ENCODE data around the gene FLNA. TPM values are rescaled to one million over a fixed set of nuclear protein-coding genes. Genes with fewer than 3 reads are reported as not detected.

The FLNA gene
- 100 to 1,000 TPM; 108 to 602 (median 190) TPM for total RNA-seq

- 40% methylated on average over 1 of the region's 95 CpGs; no CpG with 5 or more reads in 9 of the 10 experiments for WGBS, 10 experiments
- H3K4me3 ChIP-seq: peak within 1 kb of the TSS; percentile 20 to 36 (median 29)
- no peak for ATAC-seq (replicated peaks in 6 of 8)
- peaks cover 17 to 29% of the 10 kb centered on the region in 2 donors for H3K4me1 ChIP-seq (replicated peaks in 1 of 2)
- in situ Hi-C loops (cut with MboI; ENCODE audit: low pct_unique_long_range_greater_than_20kb in 2 of 9, low sequenced_read_pairs in 9 of 9, unreplicated experiment in 9 of 9): no loop called here
- peak within 1 kb of the TSS in 1 of 2 donors; percentile 8 for H3K27ac ChIP-seq
These were observed at the start of gene FLNA for GRCh38 chrX:154374313-154375155. Gene FLNA, minus strand, starts transcription at chrX:154374634. Its CDS starts 3,389 bp downstream, at chrX:154371245.

GRCh38 chrX:154420402-154420756 is 45.9 kb upstream of the FLNA start:
- Histone ChIP-seq H3K4me3 (no peak overlapping the region), H3K4me1 (replicated peaks in 1 of 2) (no peaks in the 10 kb centered on the region), H3K27ac (no peak overlapping the region)
- in situ Hi-C loops (cut with MboI; ENCODE audit: low pct_unique_long_range_greater_than_20kb in 2 of 9, low sequenced_read_pairs in 9 of 9, unreplicated experiment in 9 of 9): no loop called here
- no CpG with 5 or more reads among the region's 10 CpGs for WGBS, 10 experiments
- no peak for ATAC-seq (replicated peaks in 6 of 8)

- in situ Hi-C loops (cut with MboI; ENCODE audit: low pct_unique_long_range_greater_than_20kb in 2 of 9, low sequenced_read_pairs in 9 of 9, unreplicated experiment in 9 of 9): no loop called here
- ATAC-seq (replicated peaks in 6 of 8): peak in 2 of 8 experiments; percentile 11 to 28
These were observed 45.4 kb upstream of the FLNA start for GRCh38 chrX:154419688-154420401.

GRCh38 chrX:154419189-154419588 is 44.8 kb upstream of the FLNA start:
- Histone ChIP-seq H3K4me3 (no peak overlapping the region), H3K27ac (no peak overlapping the region), H3K4me1 (replicated peaks in 1 of 2) (no peaks in the 10 kb centered on the region)
- in situ Hi-C loops (cut with MboI; ENCODE audit: low pct_unique_long_range_greater_than_20kb in 2 of 9, low sequenced_read_pairs in 9 of 9, unreplicated experiment in 9 of 9): no loop called here
- no peak for ATAC-seq (replicated peaks in 6 of 8)
- 47% methylated on average over 3 of the region's 8 CpGs; no CpG with 5 or more reads in 9 of the 10 experiments for WGBS, 10 experiments

More at GRCh38 chrX:154419688-154420401, 45.4 kb upstream of the FLNA start:
- Histone ChIP-seq H3K27ac (no peak overlapping the region), H3K4me3 (no peak overlapping the region), H3K4me1 (replicated peaks in 1 of 2) (no peaks in the 10 kb centered on the region)
- WGBS, 10 experiments: 52% methylated on average over 7 of the region's 19 CpGs; no CpG with 5 or more reads in 9 of the 10 experiments

GRCh38 chrX:154417157-154417556 is 42.7 kb upstream of the FLNA start:
- H3K4me3 ChIP-seq: no peak overlapping the region
- in situ Hi-C loops (cut with MboI; ENCODE audit: low pct_unique_long_range_greater_than_20kb in 2 of 9, low sequenced_read_pairs in 9 of 9, unreplicated experiment in 9 of 9): no loop called here
- no peak for ATAC-seq (replicated peaks in 6 of 8)
- peaks cover 5% of the 10 kb centered on the region in 2 donors for H3K4me1 ChIP-seq (replicated peaks in 1 of 2)
- 58 to 100% methylated on average over 1 to 2 of the region's 7 CpGs; no CpG with 5 or more reads in 8 of the 10 experiments for WGBS, 10 experiments
- no peak overlapping the region for H3K27ac ChIP-seq

- ATAC-seq (replicated peaks in 6 of 8): no peak
- no CpG with 5 or more reads among the region's 8 CpGs for WGBS, 10 experiments
- Histone ChIP-seq H3K4me3 (no peak overlapping the region), H3K4me1 (replicated peaks in 1 of 2) (peaks cover 9 to 10% of the 10 kb centered on the region in 2 donors), H3K27ac (no peak overlapping the region)
- in situ Hi-C loops (cut with MboI; ENCODE audit: low pct_unique_long_range_greater_than_20kb in 2 of 9, low sequenced_read_pairs in 9 of 9, unreplicated experiment in 9 of 9): no loop called here
These were observed 38.7 kb upstream of the FLNA start for GRCh38 chrX:154413142-154413541.

GRCh38 chrX:154412468-154412867 is 38.0 kb upstream of the FLNA start:
- Histone ChIP-seq H3K27ac (peak overlapping the region; percentile 91 to 92), H3K4me3 (peak overlapping the region; percentile 70 to 97 (median 84)), H3K4me1 (replicated peaks in 1 of 2) (peaks cover 9 to 10% of the 10 kb centered on the region in 2 donors)
- 0 to 43% methylated on average over 2 of the region's 4 CpGs; no CpG with 5 or more reads in 8 of the 10 experiments for WGBS, 10 experiments
- ATAC-seq (replicated peaks in 6 of 8): peak in 3 of 8 experiments; percentile 6 to 29 (median 7)
- in situ Hi-C loops (cut with MboI; ENCODE audit: low pct_unique_long_range_greater_than_20kb in 2 of 9, low sequenced_read_pairs in 9 of 9, unreplicated experiment in 9 of 9): no loop called here

GRCh38 chrX:154411981-154412340 is 37.5 kb upstream of the FLNA start:
- in situ Hi-C loops (cut with MboI; ENCODE audit: low pct_unique_long_range_greater_than_20kb in 2 of 9, low sequenced_read_pairs in 9 of 9, unreplicated experiment in 9 of 9): no loop called here
- no CpG with 5 or more reads among the region's 29 CpGs for WGBS, 10 experiments
- Histone ChIP-seq H3K4me1 (replicated peaks in 1 of 2) (peaks cover 9 to 10% of the 10 kb centered on the region in 2 donors), H3K4me3 (peak overlapping the region; percentile 70 to 97 (median 84)), H3K27ac (peak overlapping the region; percentile 91 to 92)
- ATAC-seq (replicated peaks in 6 of 8): peak; percentile 48 to 90 (median 77)

- Histone ChIP-seq H3K4me1 (replicated peaks in 1 of 2) (peaks cover 9 to 10% of the 10 kb centered on the region in 2 donors), H3K4me3 (peak within 1 kb of the TSS in 1 of 5 donors; percentile 0), H3K27ac (peak within 1 kb of the TSS in 1 of 2 donors; percentile 46)
- WGBS, 10 experiments: 0 to 49% methylated on average over 1 to 7 of the region's 26 CpGs; no CpG with 5 or more reads in 8 of the 10 experiments
- in situ Hi-C loops (cut with MboI; ENCODE audit: low pct_unique_long_range_greater_than_20kb in 2 of 9, low sequenced_read_pairs in 9 of 9, unreplicated experiment in 9 of 9): no loop called here
- ATAC-seq (replicated peaks in 6 of 8): peak; percentile 53 to 77 (median 65)
These were observed 34.9 kb upstream of the FLNA start, which contains the start of gene DNASE1L1 for GRCh38 chrX:154409222-154409871. Gene DNASE1L1, minus strand, starts transcription at chrX:154409254. Its CDS starts 3,686 bp downstream, at chrX:154405568.

- Histone ChIP-seq H3K4me3 (peak overlapping the region in 1 of 5 donors; percentile 0), H3K4me1 (replicated peaks in 1 of 2) (peaks cover 9 to 10% of the 10 kb centered on the region in 2 donors), H3K27ac (no peak overlapping the region)
- in situ Hi-C loops (cut with MboI; ENCODE audit: low pct_unique_long_range_greater_than_20kb in 2 of 9, low sequenced_read_pairs in 9 of 9, unreplicated experiment in 9 of 9): no loop called here
- no peak for ATAC-seq (replicated peaks in 6 of 8)
- 25 to 48% methylated on average over 2 of the region's 10 CpGs; no CpG with 5 or more reads in 8 of the 10 experiments for WGBS, 10 experiments
These were observed 34.3 kb upstream of the FLNA start for GRCh38 chrX:154408659-154409221.

- ATAC-seq (replicated peaks in 6 of 8): peak in 1 of 8 experiments; percentile 1
- 68% methylated on average over 9 of the region's 16 CpGs; no CpG with 5 or more reads in 9 of the 10 experiments for WGBS, 10 experiments
- in situ Hi-C loops (cut with MboI; ENCODE audit: low pct_unique_long_range_greater_than_20kb in 2 of 9, low sequenced_read_pairs in 9 of 9, unreplicated experiment in 9 of 9): no loop called here
- no peak overlapping the region for H3K4me3 ChIP-seq
- peaks cover 5 to 6% of the 10 kb centered on the region in 2 donors for H3K4me1 ChIP-seq (replicated peaks in 1 of 2)
- no peak overlapping the region for H3K27ac ChIP-seq
These were observed 30.3 kb upstream of the FLNA start for GRCh38 chrX:154404625-154405192.

- Histone ChIP-seq H3K4me3 (no peak overlapping the region), H3K4me1 (replicated peaks in 1 of 2) (peaks cover 9 to 10% of the 10 kb centered on the region in 2 donors), H3K27ac (no peak overlapping the region)
- 63 to 96% (median 69%) methylated on average over 2 to 4 of the region's 4 CpGs; no CpG with 5 or more reads in 6 of the 10 experiments for WGBS, 10 experiments
- no peak for ATAC-seq (replicated peaks in 6 of 8)
- in situ Hi-C loops (cut with MboI; ENCODE audit: low pct_unique_long_range_greater_than_20kb in 2 of 9, low sequenced_read_pairs in 9 of 9, unreplicated experiment in 9 of 9): no loop called here
These were observed 29.4 kb upstream of the FLNA start for GRCh38 chrX:154403858-154404257.

All from motor neuron (in vitro differentiated cells).